ENCODE results near the gene BACH1.

DNA sequence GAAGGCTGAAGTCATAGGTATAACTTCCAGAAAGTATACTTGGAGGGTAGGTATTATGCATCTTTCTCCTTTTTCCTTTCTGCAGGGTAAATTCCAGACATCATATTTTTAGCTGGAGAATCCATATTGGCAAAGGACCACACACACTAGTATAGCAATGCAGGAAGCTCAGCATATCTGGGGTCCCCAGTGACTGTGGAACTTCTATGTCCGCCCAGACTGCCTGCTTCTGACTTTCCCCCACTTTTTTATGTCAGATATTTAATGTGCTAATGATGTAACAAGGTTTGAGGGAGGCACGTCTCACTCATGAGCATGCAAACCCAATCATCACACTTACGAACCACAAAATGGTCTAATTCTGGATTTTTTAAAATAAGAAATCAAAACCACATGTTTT is 90.4 kb downstream of the BACH1 start:
- TF ChIP-seq, protein P1, sequence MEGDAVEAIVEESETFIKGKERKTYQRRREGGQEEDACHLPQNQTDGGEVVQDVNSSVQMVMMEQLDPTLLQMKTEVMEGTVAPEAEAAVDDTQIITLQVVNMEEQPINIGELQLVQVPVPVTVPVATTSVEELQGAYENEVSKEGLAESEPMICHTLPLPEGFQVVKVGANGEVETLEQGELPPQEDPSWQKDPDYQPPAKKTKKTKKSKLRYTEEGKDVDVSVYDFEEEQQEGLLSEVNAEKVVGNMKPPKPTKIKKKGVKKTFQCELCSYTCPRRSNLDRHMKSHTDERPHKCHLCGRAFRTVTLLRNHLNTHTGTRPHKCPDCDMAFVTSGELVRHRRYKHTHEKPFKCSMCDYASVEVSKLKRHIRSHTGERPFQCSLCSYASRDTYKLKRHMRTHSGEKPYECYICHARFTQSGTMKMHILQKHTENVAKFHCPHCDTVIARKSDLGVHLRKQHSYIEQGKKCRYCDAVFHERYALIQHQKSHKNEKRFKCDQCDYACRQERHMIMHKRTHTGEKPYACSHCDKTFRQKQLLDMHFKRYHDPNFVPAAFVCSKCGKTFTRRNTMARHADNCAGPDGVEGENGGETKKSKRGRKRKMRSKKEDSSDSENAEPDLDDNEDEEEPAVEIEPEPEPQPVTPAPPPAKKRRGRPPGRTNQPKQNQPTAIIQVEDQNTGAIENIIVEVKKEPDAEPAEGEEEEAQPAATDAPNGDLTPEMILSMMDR (IDR thresholded peaks at IDR 0.05; ENCODE audit: low read depth, low read length, poor library complexity, severe bottlenecking): no peak
- TF ChIP-seq EZH2phosphoT487 (IDR thresholded peaks at IDR 0.05; ENCODE audit: borderline replicate concordance, low read length): no peak
